ENCODE measurements around the gene COX10. TPM values are rescaled to one million over a fixed set of nuclear protein-coding genes. Genes with fewer than 3 reads are reported as not detected.

Gene COX10
- polyA plus RNA-seq, 1 donor (not counting 4 experiments of a cell fraction or from before 2014, with no cell fraction given): 14.3 TPM

GRCh38 chr17:14157822-14158221 lies 88.5 kb downstream of the COX10 start:
- DNase-seq (ENCODE audit: low read depth, low spot score): no peak
- H3K4me1 ChIP-seq (ENCODE audit: control insufficient read depth, extremely low read depth, insufficient read depth, low read length): no peaks in the 10 kb centered on the region
- no peak for FAIRE-seq

GRCh38 chr17:14158707-14159106 lies 89.4 kb downstream of the COX10 start:
- Histone ChIP-seq H3K27ac (ENCODE audit: control insufficient read depth, insufficient read depth, low read length) (no peak overlapping the region), H3K4me3 (ENCODE audit: control insufficient read depth in 2 of 3, extremely low read depth in 1 of 3, insufficient read depth in 2 of 3, low read depth in 1 of 3, low read length in 3 of 3) (no peak overlapping the region), H3K79me2 (ENCODE audit: control insufficient read depth, insufficient read depth, low read length) (no peaks in the 10 kb centered on the region), H3K27me3 (ENCODE audit: control insufficient read depth, extremely low read depth, insufficient read depth, low read length) (no peaks in the 10 kb centered on the region), H3K9ac (ENCODE audit: control insufficient read depth, extremely low read depth, insufficient read depth, low read length) (no peak overlapping the region), H3K36me3 (ENCODE audit: control insufficient read depth in 2 of 2, extremely low read depth in 1 of 2, insufficient read depth in 2 of 2, low read length in 2 of 2) (no peaks in the 10 kb centered on the region), H2AFZ (ENCODE audit: control insufficient read depth, low read length) (no peak overlapping the region), H3K4me1 (ENCODE audit: control insufficient read depth, extremely low read depth, insufficient read depth, low read length) (no peaks in the 10 kb centered on the region), H3K9me1 (ENCODE audit: control insufficient read depth, extremely low read depth, insufficient read depth, low read length) (no peaks in the 10 kb centered on the region), H3K4me2 (ENCODE audit: control insufficient read depth, extremely low read depth, insufficient read depth, low read depth, low read length) (no peak overlapping the region), H4K20me1 (ENCODE audit: control insufficient read depth, extremely low read depth, insufficient read depth, low read length) (no peaks in the 10 kb centered on the region), H3K9me3 (ENCODE audit: control insufficient read depth, low read depth, low read length) (no peaks in the 10 kb centered on the region)
- FAIRE-seq (no peak), DNase-seq (ENCODE audit: low read depth, low spot score) (no peak)
- no peak for TF ChIP-seq EZH2 (IDR thresholded peaks at IDR 0.05; ENCODE audit: low read length)
- TF ChIP-seq CTCF (optimal IDR thresholded peaks at IDR 0.05 in 1 of 3, IDR thresholded peaks at IDR 0.05 in 1 of 3, conservative IDR thresholded peaks at IDR 0.05 in 1 of 3; ENCODE audit: extremely low read depth in 1 of 3, insufficient read depth in 2 of 3, low read length in 3 of 3): no peak
- dilution Hi-C loops (cut with MboI; ENCODE audit: extremely low pct_ligation_motif_present, low sequenced_read_pairs): no loop called here

More at GRCh38 chr17:14157822-14158221, 88.5 kb downstream of the COX10 start:
- Histone ChIP-seq H3K27ac (ENCODE audit: control insufficient read depth, insufficient read depth, low read length) (no peak overlapping the region), H3K36me3 (ENCODE audit: control insufficient read depth in 2 of 2, extremely low read depth in 1 of 2, insufficient read depth in 2 of 2, low read length in 2 of 2) (no peaks in the 10 kb centered on the region), H3K79me2 (ENCODE audit: control insufficient read depth, insufficient read depth, low read length) (no peaks in the 10 kb centered on the region), H4K20me1 (ENCODE audit: control insufficient read depth, extremely low read depth, insufficient read depth, low read length) (no peaks in the 10 kb centered on the region), H3K4me2 (ENCODE audit: control insufficient read depth, extremely low read depth, insufficient read depth, low read depth, low read length) (no peak overlapping the region), H3K4me3 (ENCODE audit: control insufficient read depth in 2 of 3, extremely low read depth in 1 of 3, insufficient read depth in 2 of 3, low read depth in 1 of 3, low read length in 3 of 3) (no peak overlapping the region), H3K9me1 (ENCODE audit: control insufficient read depth, extremely low read depth, insufficient read depth, low read length) (no peaks in the 10 kb centered on the region), H3K9ac (ENCODE audit: control insufficient read depth, extremely low read depth, insufficient read depth, low read length) (no peak overlapping the region), H2AFZ (ENCODE audit: control insufficient read depth, low read length) (no peak overlapping the region), H3K27me3 (ENCODE audit: control insufficient read depth, extremely low read depth, insufficient read depth, low read length) (no peaks in the 10 kb centered on the region), H3K9me3 (ENCODE audit: control insufficient read depth, low read depth, low read length) (no peaks in the 10 kb centered on the region)
- dilution Hi-C loops (cut with MboI; ENCODE audit: extremely low pct_ligation_motif_present, low sequenced_read_pairs): no loop called here
- no peak for TF ChIP-seq EZH2 (IDR thresholded peaks at IDR 0.05; ENCODE audit: low read length)
- TF ChIP-seq CTCF (optimal IDR thresholded peaks at IDR 0.05 in 1 of 3, IDR thresholded peaks at IDR 0.05 in 1 of 3, conservative IDR thresholded peaks at IDR 0.05 in 1 of 3; ENCODE audit: extremely low read depth in 1 of 3, insufficient read depth in 2 of 3, low read length in 3 of 3): no peak

All from keratinocyte (primary cell).